Stimulated activated CD8-positive, alpha-beta memory T cell treated with anti-CD3 and anti-CD28 coated beads, Interleukin-15, amount 100 ng/mL, for 48 hours (primary cell): Measurements from ENCODE around the gene HOMER1.

ENCODE experiments used
- DNase-seq, 2 donors: peaks; one replicate each; pipeline ENCODE4 v3.0.0-alpha.2; 2020; ENCODE audit warnings: low read depth in 2 of 2

The HOMER1 gene

DNA sequence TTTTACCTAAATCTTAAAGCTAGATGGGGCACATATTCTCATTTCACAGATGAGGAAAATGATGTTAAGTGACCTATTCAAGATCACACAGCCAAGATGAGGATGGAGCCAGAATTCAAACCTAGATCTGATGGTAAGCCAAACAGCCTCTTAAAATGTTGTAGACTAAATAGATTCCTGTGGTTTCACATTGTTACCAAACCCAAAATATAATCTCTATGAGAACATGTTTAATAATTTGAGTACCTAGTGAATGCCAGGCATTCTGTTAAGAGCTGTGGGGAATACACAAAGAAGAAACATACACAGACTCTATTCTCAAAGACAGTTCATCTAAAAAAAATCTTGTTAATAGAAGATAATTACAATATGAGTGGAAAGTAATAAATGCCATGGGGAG is 25.2 kb downstream of the HOMER1 start:
- no peak for DNase-seq

GRCh38 chr5:79488058-79488457 is 25.9 kb downstream of the HOMER1 start:
- DNase-seq = no peak

GRCh38 chr5:79487251-79487650 is 26.7 kb downstream of the HOMER1 start:
- no peak for DNase-seq

DNA sequence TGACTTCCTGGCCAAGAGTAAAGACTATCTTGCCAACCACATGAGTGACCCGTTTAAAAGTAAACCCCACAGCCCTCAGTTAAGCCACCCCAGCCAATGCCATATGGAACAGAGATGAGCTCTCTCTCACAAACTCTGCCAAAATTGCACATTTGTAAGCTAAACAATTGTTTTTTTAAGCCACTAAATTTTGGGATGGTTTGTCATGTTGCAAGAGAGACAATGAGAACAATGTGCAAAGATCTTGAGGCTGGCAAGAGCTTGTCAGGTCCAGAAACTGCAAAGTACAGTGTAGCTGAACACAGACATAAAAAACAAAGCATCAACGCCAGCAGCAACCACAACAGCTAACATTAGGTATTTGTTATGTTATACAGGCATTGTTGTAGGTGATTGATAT is 27.8 kb downstream of the HOMER1 start:
- DNase-seq = no peak

GRCh38 chr5:79484731-79485130 is 29.2 kb downstream of the HOMER1 start:
- no peak for DNase-seq

DNA sequence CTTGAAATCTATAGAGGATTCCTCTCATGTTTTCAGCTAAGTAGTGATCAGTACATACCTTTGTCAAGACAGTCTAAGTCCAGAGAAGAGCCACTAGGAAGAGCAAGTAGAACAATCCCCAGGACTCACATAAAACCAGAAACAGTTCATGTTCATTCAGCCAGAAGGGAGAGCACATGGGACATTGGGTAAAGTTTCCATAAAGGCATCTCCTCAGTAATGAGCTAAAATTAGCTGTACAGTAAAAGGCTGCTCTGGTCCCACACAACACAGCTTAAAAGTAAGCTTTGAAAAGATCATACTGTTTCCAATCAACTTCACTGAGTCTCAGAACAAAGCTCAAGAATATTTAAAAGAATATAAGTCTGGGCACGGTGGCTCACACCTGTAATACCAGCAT is 32.4 kb downstream of the HOMER1 start:
- DNase-seq = no peak

- DNase-seq = no peak
These were observed 32.9 kb downstream of the HOMER1 start for GRCh38 chr5:79480991-79481390.

GRCh38 chr5:79475152-79475466 is 38.8 kb downstream of the HOMER1 start:
- DNase-seq = no peak

- no peak for DNase-seq
These were observed 39.4 kb downstream of the HOMER1 start for GRCh38 chr5:79474367-79475151.

DNA sequence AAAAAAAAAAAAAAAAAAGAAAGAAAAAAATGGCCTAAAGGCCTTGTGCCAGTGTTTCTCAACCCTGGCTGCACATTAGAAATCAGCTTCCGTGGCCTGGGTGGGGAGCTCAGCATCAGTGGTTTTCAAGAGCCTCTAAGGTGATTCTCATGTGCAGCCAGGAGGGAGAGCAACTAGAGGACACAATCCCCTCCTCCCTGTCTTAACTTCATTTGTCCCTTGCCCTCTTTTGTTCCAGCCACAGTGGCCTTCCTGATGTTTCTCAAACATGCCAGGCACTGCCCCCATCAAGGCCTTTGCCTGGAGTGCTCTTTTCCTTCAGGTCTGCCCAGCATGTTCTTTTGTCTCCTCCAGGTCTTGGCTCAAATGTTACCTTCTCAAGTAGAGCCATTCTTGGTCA is 42.4 kb downstream of the HOMER1 start:
- no peak for DNase-seq

DNA sequence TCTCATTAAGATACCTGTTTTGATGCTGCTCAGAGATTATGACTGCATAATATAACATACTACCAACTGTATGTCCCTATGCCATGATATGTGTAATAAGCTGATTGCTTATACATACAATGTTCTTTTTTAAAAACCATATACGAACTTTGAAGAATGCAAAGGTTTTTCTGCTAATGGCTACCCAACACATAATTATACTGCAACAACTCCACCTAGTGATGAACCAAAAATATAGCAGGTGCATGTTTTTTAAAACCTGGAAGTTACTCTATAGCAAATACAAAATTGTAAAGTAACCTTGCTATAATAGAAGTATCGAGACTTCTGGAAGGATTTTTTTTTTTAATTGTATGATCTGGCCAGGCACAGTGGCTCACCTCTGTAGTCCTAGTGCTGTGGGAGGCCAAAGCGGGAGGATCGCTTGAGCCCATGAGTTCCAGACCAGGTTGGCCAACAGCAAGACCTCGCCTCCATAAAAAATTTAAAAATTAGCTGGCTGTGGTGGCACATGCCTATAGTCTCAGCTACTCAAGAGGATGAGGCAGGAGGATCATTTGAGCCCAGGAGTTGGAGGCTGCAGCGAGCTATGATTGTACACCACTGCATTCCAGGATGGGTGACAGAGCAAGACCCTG is 49.1 kb downstream of the HOMER1 start:
- no peak for DNase-seq

DNA sequence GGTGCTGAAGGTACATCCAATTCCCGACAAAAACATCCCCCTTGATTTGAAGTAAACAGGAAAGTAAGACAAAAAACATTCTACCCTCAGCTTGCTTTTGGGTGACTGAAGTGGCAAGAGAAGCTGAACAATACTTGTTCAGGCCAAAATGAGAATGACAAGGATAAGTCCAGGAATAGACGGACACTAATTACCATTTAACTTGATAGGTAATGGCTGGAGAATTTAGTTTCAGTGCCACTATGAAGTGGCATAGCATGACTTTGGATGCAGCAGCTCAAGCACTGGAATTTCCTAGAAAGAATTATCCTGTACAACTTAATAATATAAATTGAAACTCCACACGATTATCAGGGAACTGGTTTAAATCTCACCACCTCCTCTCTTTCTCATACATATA is 49.7 kb downstream of the HOMER1 start:
- no peak for DNase-seq

DNA sequence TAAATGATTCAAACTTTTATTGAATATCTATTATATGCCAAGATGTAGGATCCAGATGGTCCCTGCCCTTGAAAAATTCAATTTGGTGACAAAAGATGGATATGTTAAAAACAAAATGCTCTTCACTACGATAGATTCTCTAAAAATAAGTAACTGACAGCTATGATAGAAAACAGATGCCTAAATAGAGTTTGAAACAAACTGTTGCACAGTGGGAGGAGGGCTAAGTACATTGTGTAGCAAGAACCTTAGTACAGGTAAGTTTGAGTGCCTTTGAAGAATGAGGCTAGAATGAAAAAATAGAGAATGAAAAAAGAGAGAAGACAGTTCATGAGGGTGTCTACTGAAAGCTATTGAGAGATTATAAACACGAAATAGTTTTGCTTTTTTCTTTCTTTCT is 54.3 kb downstream of the HOMER1 start:
- DNase-seq = no peak

GRCh38 chr5:79456890-79457583 is 56.9 kb downstream of the HOMER1 start:
- DNase-seq = no peak

- no peak for DNase-seq
These were observed 57.5 kb downstream of the HOMER1 start for GRCh38 chr5:79456400-79456799.

- no peak for DNase-seq
These were observed 59.9 kb downstream of the HOMER1 start for GRCh38 chr5:79454043-79454442.

DNA sequence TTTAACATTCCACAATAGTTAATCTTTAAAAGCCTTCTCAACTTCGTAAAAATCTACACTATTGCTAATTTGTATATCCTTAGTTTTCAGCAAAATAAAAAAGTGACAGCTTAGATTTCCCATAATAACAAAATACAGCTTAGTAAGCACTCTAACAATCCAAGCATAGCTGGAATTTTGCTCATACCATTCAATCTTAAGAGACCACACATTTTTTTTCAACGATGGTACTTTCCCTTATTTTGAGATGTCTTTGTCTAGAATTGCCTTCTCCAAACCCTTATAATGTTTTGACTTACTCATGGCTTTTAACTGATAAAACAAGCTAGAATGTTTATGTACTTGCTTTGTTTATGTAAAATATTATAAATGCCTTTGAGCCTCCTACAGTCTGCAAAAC is 65.6 kb downstream of the HOMER1 start:
- DNase-seq = no peak

- no peak for DNase-seq
These were observed 77.1 kb downstream of the HOMER1 start for GRCh38 chr5:79436821-79437220.

GRCh38 chr5:79436224-79436623 is 77.7 kb downstream of the HOMER1 start:
- no peak for DNase-seq

DNA sequence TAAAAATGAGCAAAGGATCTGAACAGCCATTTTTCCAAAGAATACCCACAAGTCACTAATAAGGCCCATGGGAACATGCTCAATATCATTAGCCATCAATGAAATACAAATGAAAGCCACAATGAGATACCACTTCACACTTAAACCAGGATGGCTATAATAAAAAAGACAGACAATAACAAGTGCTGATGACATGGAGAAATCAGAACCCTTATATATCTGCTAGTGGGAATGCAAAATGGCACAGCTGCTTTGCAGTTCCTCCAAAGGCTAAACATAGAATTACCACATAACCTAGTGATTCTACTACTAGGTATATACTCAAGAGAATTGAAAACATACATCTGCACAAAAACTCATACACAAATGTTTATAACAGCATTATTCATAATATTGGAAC is 83.7 kb downstream of the HOMER1 start:
- no peak for DNase-seq

DNA sequence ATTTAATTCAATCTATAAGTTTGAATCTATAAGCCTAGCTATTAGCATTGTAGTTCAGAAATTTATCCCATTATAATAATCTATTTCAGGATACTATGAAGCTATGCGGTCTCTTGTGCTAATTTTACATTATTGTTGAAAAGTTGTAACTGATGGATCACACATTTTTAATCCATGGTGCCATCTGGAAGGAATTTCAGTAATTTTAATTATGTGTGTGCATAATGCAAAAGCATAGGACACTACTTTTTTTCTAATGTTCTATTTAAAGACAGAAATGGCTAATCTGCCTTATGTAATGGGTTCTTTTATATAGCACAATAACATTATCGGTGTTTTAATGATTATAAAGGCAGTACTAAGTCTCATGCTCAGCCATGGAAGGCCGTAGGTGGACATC is 90.6 kb downstream of the HOMER1 start:
- no peak for DNase-seq

DNA sequence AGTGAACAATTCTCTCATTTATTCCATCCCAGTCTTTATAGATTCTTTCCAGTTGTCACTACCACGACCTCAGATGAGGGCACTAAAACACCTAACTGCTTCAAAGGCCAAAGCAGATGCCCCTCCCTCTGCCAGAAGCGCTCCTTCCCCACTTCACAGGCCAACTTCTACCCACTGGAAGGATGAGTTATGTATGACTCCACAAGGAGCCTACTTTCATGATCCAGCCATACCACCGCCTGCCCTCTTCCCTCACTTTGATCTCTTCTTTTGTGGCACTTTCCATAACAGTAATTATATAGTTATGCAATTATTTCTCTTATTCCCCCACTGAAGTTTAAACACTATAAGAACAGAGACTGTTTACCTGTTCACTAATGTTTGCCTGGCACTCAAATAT is 93.7 kb downstream of the HOMER1 start:
- no peak for DNase-seq

DNA sequence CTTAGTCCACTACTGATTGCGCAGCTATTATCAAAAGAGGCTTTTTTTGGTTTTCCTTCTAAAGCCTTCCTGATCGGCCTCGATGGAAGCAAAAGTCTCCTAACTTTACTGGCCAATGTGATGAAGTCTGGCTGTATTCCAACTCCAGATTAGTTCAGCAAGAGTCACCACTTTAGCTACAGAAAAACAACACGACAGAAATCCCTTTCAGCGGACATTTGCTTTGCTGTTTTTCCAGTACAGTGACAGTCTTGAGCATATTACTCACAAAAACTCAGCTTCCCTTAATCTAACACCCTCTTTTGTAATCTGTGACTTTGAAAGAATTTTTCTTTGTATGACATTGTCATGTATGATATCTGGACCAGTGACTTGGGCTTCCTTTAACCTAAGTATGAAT is 95.7 kb downstream of the HOMER1 start:
- DNase-seq = no peak
